Measurements from ENCODE around the gene CDRT15L2.
"Not testable (repeated sequence)": the region's sequence is repeated elsewhere in the genome, so short reads cannot be mapped to it uniquely, and the experiment has no call there.

CDRT15L2 gene

GRCh38 chr17:20579424-20579823, at the start of gene CDRT15L2:
CDRT15L2 (plus strand) TSS chr17:20579724; CDS start chr17:20579744, 20 bp downstream.
- not testable (repeated sequence) for DNase-seq (ENCODE audit: low read depth in 2 of 2)

- not testable (repeated sequence) for DNase-seq (ENCODE audit: low read depth in 2 of 2)
These were observed 49.4 kb upstream of the CDRT15L2 start for GRCh38 chr17:20530104-20530503.

- not testable (repeated sequence) for DNase-seq (ENCODE audit: low read depth in 2 of 2)
These were observed 46.9 kb upstream of the CDRT15L2 start for GRCh38 chr17:20532544-20533090.

- not testable (repeated sequence) for DNase-seq (ENCODE audit: low read depth in 2 of 2)
These were observed 46.3 kb upstream of the CDRT15L2 start for GRCh38 chr17:20533206-20533605.

- not testable (repeated sequence) for DNase-seq (ENCODE audit: low read depth in 2 of 2)
These were observed 44.6 kb upstream of the CDRT15L2 start for GRCh38 chr17:20534711-20535550.

- not testable (repeated sequence) for DNase-seq (ENCODE audit: low read depth in 2 of 2)
These were observed 39.1 kb upstream of the CDRT15L2 start for GRCh38 chr17:20540414-20540813.

GRCh38 chr17:20540865-20541264, 38.7 kb upstream of the CDRT15L2 start:
- DNase-seq (ENCODE audit: low read depth in 2 of 2): not testable (repeated sequence)

GRCh38 chr17:20541853-20542546, 37.5 kb upstream of the CDRT15L2 start:
- not testable (repeated sequence) for DNase-seq (ENCODE audit: low read depth in 2 of 2)

GRCh38 chr17:20547923-20548322, 31.6 kb upstream of the CDRT15L2 start:
- DNase-seq (ENCODE audit: low read depth in 2 of 2): not testable (repeated sequence)

GRCh38 chr17:20552920-20553319, 26.6 kb upstream of the CDRT15L2 start:
- DNase-seq (ENCODE audit: low read depth in 2 of 2): not testable (repeated sequence)

GRCh38 chr17:20554728-20555127, 24.8 kb upstream of the CDRT15L2 start:
- not testable (repeated sequence) for DNase-seq (ENCODE audit: low read depth in 2 of 2)

GRCh38 chr17:20555135-20556010, 24.2 kb upstream of the CDRT15L2 start:
- not testable (repeated sequence) for DNase-seq (ENCODE audit: low read depth in 2 of 2)

GRCh38 chr17:20558096-20558495, 21.4 kb upstream of the CDRT15L2 start:
- DNase-seq (ENCODE audit: low read depth in 2 of 2): not testable (repeated sequence)

- not testable (repeated sequence) for DNase-seq (ENCODE audit: low read depth in 2 of 2)
These were observed 20.5 kb upstream of the CDRT15L2 start for GRCh38 chr17:20559018-20559417.

GRCh38 chr17:20562587-20562986, 16.9 kb upstream of the CDRT15L2 start:
- no peak for DNase-seq (ENCODE audit: low read depth in 2 of 2)

GRCh38 chr17:20565245-20565644, 14.3 kb upstream of the CDRT15L2 start:
- not testable (repeated sequence) for DNase-seq (ENCODE audit: low read depth in 2 of 2)

- DNase-seq (ENCODE audit: low read depth in 2 of 2): no peak
These were observed 13.8 kb upstream of the CDRT15L2 start for GRCh38 chr17:20565711-20566110.

GRCh38 chr17:20566736-20567135, 12.8 kb upstream of the CDRT15L2 start:
- not testable (repeated sequence) for DNase-seq (ENCODE audit: low read depth in 2 of 2)

- DNase-seq (ENCODE audit: low read depth in 2 of 2): not testable (repeated sequence)
These were observed 12.1 kb upstream of the CDRT15L2 start for GRCh38 chr17:20567421-20567820.

GRCh38 chr17:20568604-20569003, 10.9 kb upstream of the CDRT15L2 start:
- not testable (repeated sequence) for DNase-seq (ENCODE audit: low read depth in 2 of 2)

- not testable (repeated sequence) for DNase-seq (ENCODE audit: low read depth in 2 of 2)
These were observed 7.9 kb upstream of the CDRT15L2 start for GRCh38 chr17:20571653-20572052.
